Stimulated activated CD4-positive, alpha-beta T cell treated with anti-CD3 and anti-CD28 coated beads, Interleukin-15, amount 100 ng/mL, for 48 hours (primary cell): ENCODE results near the gene VAPB.

Source experiments
- DNase-seq, 2 donors: peaks; one replicate each; pipeline ENCODE4 v3.0.0-alpha.2; 2020; ENCODE audit warnings: low read depth in 2 of 2

VAPB gene

DNA sequence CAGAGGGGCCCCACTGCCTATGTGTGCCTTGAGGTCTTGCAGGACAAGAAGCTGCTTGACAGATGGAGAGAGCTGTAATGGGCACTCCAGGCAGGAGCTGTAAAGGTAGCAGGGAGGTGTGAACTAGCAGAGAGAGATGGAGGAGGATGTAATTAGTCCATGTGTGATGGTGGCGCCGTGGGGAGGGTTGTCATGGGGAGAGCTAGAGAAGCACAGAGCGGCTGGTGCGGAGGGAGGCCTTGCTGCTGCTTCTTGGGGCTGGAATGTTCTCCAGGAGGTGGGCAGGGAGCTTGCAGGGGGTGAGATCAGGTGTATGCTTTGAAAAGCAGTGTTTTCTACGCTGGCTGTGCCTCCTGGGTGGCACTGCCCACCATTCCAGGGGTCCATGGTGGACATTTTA lies 94.0 kb downstream of the VAPB start:
- DNase-seq: no peak

DNA sequence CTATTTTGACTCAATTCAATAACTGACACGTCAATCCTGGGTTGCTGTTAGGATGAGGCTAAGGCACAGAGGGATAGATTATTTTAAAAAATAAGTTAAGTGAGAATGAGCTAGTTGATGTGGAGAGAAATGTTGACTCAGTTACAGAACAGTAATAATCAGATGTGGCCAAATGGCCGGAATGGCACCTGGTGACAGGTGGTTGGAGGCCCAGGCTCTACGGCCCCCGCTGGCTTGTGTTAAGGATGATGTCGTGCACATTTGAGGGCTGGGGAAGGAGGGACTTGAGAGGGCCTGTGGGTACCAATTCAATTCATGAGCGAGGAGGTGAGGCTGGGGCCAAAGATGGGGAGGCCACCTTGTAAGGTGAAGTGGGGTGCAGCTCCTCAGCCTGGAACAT lies 94.4 kb downstream of the VAPB start:
- no peak for DNase-seq

DNA sequence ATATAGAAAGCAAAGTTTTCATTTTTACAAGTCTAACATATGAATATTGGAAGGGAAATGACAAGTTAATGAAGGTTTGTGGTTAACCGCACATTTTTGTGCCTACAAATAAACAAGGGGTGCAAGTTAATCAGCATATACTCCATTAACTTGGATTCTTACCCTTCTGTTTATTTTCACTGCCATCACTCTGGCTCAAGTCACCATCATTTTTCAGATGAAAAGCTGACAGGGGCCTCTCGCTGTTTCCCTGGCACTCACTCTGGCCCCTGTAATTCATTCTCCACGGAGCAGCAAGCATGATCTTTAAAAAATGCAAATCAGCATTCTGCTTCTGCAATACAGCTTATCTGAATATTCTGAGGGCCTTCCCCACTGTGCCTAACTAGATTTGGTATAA lies 96.4 kb downstream of the VAPB start:
- no peak for DNase-seq

DNA sequence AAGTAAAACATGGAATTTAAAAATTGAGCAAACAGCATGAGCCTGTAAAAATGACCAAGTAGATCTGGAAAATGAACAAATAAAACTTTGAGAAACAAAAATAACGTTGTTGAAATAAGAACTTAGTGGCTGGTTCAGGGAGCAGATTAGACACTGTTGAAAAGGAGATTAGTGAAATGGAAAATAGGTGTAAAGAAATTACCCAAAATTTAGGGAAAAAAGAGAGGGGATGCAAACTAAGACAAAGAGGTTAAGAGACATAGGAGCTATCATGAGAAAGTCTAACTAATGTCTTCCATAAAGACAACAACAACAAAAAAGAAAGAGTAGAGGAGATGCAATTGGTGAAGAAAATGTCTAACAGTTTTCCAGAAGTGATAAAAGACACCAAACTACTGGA lies 97.2 kb downstream of the VAPB start:
- no peak for DNase-seq

DNA sequence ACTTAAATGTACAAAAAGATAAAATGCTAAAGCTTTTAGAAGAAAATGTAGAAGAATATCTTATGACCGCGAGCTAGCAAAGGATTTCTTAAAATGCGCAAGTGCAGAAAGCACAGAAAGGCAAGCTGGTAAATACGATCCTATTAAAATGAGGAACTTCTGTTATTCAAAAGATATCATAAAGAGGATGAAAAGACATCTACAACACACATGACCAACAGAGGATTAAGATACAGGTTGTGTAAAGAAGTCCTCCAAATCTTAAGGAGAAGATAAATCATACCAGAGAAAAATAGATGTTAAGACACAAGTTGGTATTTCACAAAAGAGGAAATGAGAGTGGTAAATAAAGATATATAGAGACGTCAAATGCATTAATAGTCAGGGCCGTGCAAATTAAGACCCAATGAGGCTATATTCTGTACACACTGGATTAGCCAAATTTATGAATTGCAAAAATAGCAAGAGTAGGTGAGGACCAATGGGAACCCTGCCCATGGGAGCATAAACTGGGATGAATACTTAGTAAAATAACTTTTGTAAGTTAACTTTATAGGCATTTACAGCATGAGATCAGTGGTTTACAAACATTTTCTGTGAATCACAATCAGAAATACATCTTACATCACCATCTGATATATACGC lies 103.2 kb downstream of the VAPB start:
- no peak for DNase-seq

DNA sequence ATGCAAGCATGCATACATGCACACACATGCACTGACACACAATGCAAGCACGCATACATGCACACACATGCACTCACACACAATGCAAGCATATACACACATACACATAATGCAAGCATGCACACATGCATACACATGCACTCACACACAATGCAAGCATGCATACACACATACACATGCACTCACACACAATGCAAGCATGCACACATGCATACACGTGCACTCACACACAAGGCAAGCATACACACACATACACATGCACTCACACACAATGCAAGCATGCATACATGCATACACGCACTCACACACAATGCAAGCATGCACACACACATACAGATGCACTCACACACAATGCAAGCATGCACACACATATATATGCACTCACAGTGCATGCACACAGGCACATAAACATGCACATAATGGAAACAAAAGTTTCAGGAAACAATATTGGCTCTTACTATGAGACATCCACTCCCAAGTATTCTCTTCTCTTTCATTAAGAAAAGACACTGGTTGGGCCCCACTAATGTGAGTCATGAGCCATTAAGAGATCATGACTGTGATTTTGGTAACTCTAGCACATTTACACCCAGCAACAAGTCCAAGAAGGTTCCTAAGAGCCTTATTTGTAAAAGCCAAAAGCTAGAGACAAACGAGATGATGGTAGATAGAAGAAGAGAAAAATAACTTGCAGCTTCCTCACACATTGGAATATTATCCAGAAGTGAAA lies 103.9 kb downstream of the VAPB start:
- no peak for DNase-seq

DNA sequence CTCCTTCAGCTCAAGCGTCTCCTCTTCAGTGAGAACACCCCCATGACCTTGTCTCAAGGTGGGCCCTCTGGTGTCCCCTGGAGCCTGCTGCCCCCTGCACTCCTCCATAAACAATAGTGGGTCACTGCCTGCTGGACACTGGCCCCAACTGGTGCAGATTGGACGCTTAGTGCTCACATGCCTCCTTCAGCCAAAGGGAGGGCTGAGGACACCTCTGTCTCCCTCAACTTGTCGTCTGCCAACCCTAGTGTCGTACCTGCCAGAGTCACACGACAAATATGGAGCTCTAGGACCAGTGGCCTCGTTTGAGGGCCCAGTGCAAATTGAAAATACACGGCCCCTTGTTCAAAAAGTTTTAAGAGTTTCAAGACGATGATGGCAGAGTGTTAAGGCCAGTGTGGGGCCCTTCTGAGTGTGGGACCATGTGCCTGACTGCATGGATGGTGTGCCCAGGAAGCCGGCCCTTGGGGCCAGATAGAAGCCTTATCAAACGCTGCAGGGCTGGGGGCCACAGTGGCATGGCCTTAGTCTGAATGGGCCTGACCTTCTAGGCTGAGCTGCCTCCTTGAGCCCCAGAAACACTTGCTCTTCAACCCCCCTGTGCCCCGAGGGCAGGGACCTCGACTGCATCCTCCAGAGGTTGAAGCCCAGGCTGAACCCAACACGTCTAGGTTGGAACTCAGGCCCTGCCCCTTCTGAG lies 106.0 kb downstream of the VAPB start:
- DNase-seq: no peak

DNA sequence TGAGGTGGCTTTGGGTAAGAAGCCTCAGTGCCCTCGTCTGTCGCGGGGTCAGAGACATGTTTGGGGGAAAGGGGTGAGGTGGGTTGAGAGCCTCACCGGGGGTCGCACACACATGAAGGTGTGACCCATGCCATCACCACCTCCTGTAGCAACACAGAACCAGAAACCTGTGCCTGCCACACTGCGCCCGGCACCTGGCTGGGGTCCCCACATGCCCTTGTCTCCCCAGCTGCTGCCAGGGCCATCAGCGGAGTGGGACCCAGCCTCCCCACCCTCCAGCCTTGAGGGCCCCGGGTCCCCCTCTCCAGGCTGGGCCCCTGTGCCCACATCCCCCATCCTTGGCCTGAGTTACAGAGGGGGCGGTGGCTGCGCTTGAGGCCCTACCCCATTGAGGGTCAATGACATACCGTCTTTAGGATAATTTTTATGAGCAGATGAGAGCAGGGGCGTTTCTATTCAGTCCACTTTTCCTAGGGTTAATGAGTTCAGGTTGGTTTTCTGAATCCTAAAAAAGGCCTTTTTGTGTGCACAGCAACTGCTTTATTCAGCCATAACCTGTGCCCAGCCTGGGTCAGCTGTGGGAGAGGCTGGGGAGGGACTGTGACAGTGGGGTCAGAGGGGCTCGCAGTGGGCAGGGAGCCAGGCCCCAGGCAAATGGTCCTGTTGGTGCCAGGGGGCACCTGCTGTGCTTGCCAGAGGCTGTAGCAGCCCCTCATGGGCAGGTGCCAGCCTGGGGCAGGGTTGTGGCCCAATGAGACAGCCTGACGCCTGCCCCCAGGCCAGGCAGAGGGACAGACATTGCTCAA lies 106.8 kb downstream of the VAPB start:
- no peak for DNase-seq

DNA sequence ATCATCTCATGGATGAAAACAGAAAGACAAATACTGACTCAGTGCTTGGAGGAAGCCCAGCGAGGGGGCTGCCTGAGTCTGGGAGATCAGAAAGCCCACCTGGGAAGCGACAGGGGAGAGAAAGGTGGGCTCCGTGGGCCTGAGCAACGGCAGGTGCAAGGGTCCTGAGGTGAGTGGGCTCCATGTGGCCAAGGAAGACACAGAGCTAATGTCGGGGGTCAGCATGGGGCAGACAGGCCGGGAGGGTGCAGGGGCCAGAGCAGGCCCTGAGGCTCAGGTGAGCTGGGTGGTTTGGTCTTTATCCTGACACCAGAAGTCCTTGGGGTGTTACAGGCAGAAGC lies 107.4 kb downstream of the VAPB start:
- no peak for DNase-seq

DNA sequence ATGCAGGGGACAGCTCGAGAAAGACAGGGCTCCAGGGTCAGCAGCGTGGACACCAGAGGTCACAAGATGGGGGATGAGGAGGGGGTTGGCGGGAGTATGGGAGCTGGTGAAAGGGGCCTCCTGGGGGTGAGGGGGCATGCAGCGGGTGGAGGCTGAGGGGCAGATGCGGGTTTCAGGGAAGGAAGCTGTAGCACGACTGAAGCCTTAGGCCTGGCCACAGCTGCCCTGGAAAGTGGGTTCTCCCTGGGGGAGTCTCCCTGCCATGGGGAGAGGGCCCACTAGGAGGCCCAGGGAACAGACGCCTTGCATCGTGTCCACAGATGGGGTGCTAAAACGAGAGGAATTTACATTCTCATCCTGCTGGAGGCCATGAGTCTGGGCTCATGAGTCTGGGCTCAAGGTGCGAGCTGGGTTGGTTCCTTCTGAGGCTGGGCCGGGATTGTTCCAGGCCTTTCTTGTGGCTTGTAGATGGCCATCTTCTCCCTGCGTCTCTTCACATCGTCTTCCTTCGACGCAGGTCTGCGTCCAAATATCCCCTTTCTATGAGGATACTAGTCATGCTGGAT lies 108.1 kb downstream of the VAPB start:
- DNase-seq: no peak

DNA sequence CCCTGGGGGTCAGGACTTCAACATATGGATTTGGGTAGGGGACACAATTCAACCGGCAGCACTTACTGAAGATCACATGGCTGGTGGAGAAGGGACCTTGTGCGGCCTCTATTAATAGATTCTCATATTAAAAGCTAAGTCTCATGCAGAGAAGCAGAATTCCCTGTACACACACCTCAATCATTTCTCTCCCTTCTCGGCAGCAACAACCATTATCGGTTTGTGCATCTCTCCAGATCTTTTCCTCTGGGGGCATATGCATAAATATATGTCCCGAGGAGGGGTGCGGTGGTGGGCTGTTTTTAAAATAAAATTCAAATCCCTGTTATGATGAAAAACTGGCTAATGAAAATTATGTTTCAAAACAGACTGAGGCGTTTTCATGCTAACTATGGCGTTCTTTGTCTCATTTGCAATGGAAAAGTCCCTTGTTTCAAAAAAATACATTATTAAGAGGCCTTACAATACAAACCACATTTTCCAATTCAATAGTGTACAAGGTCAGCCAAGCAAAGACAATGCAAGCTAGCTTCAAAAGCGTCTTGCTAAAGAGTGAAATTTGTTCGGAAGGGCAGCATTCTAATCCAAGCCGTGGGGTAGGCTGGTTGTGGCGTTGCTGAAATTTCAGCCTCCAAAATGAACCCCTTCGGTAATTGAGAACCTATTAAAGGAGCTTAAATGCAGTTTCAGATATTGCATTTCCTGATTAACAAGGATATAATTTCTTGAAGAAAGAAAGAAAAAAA lies 108.9 kb downstream of the VAPB start:
- DNase-seq: no peak

DNA sequence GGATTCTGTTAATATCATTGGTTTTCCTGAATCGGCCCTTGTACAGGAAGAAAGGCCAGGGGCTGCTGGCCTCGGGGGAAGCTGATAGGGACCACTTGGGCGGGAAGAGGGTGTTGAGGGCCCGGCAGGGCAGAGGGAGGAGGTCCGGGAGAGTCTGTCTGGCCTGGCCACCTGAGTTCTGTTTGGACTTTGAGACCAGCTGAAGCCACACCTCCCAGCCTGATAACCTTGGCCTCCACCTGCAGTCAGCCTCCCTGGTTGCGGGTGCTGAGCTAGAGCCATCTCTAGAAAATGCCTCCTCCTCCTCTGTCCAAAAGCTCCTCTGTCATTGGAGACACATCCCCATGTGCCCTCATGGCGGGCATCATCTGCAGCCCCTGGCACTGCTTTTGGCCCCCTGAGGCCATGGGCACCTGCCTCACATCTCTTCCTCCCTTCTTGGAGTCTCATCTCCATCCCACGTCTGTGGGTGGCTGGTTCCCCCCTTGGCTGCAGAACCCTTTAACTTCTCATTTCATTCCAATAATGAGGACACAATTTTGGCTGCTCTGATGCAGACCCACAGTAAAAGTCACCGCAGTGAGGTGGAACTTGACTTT lies 109.5 kb downstream of the VAPB start:
- DNase-seq: no peak

DNA sequence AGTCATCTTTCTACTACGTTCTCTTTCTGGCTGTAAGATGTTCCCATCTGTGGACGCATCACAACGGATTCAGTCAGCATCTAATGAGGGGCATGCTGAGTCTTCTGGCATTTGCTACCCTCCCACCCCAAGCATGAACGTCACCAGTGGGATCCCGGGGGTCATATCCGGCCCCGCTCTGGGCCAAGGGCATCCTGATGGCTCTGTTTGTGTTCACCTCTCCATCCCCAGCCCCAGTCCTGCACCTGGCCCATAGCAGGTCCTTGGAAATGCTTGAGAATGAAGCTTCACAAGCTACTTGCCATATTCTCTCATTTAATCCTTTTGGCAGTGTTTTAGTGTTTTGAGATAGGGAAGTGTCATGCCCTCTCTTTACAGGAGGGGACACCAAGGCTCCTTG lies 111.2 kb downstream of the VAPB start:
- DNase-seq: no peak
